HL-60/S4 (cell line): Measurements from ENCODE around the gene HMCN1.

Experiments
- in situ Hi-C: fragments of 300-500 bp; cut with MboI; formaldehyde crosslinking; loops from 2 replicates; pipeline ENCODE4 v1.14.3; 2022; ENCODE audit warnings: low sequenced_read_pairs

The HMCN1 gene

DNA sequence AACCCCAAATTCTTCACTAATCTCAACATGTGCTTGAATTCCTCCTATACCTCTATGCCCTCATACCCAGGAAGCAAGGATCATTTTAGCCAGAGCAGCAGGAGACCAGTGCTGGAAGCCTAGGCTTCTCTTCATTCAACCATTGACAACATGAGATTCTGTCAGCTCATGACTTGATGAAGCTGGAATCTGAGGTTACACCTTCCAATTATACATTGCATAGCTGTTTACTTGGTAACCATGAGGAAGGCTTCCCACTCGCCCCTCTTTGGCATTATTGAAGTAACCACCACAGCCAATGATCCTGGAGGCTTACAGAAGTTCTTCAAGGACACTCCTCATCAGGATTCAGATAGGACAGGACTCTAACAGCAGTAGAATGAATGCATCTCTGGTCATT, 480.6 kb downstream of the HMCN1 start:
- in situ Hi-C loops = loop anchor here (25.0 kb wide), 1 partner anchor 402 kb away; no protein-coding TSS in a partner anchor

DNA sequence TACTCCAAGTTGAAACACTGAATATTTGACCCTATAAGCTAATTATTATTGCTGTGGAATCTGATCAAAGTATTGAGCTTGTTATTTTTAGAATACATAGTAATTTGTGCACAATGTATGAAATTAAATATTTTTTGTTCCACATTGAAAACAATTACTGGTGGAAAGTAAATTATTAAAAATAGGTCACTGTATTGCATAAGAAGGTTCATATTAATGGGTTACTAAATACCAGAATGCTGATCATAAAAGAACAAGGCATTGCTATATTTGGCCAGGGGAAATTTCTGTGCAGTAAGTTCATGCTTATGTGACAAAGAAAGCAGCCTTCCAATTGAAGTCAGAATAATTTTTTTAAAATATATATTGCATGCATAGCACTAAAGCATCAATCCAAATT, 481.4 kb downstream of the HMCN1 start:
- in situ Hi-C loops = loop anchor here (25.0 kb wide), 1 partner anchor 403 kb away; no protein-coding TSS in a partner anchor

DNA sequence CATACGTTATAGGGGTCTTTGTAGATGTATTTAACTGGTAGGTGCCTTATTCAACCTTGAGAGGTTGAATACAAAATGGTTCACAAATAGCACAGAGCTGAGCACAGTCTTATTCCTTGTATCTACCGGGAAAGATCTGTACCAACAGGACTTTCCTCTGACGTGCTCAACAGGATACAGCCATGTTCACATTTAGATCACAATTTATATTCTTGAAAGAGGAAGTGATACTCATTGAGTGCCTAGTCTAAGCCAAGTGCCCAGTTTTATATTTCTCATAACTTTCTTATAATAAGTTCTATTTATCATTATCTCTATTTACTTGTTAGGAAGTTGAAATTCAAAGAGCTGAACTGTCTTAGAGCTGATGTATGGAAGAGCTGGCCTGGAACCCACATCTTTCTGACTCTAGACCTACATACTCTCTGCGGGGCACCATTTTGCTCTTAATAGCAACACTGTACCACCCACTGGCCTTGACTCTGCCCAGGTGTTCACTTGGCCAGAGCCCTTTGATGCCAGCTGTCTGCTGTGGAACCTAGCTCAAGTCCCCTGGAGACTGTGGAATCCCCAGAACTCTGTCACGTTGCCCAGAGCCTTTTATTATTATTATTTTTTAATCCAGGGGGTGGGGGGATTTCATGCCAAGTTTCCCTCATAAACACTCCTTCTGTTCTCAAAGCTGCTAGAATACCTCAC, 484.6 kb downstream of the HMCN1 start:
- in situ Hi-C loops = loop anchor here (25.0 kb wide), 1 partner anchor 407 kb away; no protein-coding TSS in a partner anchor

DNA sequence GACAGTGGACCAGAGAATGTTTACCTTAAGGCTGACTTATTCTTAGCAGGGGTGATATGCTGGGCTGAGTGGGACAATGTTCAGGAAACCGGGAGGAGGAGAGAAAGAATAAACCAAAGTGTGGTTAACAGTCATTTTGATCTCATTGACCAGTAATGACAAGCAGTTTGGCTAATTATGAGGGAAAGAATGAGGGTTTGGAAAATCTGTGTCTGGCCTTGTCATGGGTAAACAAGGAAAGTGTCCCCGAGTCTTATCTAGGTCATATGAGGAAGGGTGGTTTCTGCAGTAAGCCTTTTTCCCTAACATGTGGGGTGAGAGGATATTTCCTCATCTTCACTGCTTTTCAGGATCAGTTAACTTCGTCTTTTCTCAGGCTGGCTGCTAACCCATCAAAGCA, 485.9 kb downstream of the HMCN1 start:
- in situ Hi-C loops = loop anchor here (25.0 kb wide), 1 partner anchor 408 kb away; no protein-coding TSS in a partner anchor

DNA sequence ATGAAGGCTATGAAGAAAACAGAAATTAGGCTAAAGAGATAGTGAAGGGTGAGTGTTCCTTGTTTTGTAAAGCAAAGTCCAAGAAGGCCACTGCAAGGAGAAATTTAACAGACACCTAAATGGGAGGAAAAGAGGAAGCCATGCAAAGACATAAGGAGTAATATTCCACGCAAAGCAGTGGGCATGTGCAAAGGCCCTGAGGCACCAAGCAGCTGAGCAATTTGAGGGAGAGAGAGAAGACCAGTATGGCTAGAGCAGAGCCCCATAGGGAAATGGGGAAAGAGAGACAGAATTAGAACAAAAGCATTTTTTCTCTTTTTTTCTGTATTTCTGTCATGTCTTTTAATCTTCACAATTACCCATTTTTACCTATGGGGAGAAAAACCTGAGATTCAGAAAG, 486.7 kb downstream of the HMCN1 start:
- in situ Hi-C loops = loop anchor here (25.0 kb wide), 1 partner anchor 409 kb away; no protein-coding TSS in a partner anchor

DNA sequence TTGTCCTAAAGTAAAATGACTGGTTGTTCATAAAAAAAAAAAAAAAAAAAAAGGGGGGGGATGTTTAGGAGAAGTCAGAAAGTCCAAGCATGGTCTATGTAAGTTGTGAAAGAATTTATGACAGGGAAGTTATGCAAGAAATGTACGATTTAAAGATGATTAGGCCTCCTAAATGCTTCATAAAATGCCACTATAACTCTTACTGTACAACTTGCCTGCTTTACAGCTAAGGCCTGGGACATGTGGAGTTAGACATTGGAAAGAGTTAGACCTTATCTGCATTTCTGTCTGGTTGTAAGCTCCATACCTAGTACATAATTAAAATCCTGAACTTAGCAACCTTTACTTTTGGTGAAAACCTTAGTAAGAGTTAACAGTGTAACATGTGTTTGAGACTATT, 490.9 kb downstream of the HMCN1 start:
- in situ Hi-C loops = no loop called here

DNA sequence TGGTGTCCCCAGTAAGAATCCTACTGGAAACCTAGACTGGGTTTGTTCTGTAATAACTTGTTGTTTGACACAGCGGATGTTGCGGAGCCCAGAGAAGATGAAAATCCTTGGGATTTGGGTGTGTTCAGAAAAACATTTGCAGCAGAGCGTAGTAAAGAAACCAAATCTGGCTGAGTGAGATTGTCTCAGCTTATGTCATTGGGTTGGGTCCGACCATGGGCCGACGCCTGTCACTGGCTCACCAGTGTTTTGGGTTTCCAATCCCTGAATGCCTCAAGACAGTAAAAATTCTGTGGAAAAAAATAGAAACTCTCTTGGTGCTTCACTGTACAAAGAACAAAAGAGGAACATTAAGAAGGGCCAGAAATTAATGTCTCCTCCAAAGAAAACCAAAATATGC, 494.6 kb downstream of the HMCN1 start:
- in situ Hi-C loops = no loop called here

DNA sequence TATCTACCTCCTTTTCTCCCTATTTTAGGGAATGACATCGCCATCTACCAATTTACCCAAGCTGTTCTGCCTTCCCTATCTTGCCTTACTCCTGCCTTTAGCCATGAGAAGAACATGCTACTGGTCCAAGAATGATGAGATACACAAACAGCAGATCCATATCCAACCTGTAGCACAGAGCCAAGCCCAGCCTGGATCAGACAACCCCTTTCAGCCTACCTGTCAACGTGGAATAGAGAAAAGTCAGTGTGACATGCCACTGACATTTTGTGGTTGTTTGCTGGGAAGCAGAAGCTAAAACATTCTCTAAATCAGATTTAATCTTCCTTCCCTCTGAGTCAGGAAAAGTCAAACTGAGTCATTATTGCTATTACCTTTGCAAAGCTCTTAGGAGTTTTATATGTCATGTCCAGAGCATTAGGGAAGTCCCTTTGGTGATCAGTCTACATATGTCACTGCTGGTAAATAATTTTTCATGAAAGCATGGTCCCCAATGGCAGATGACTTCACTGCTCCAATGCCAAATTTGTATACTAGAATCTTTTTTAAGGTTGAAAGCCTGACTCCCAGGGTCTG, 497.8 kb downstream of the HMCN1 start:
- in situ Hi-C loops = no loop called here

DNA sequence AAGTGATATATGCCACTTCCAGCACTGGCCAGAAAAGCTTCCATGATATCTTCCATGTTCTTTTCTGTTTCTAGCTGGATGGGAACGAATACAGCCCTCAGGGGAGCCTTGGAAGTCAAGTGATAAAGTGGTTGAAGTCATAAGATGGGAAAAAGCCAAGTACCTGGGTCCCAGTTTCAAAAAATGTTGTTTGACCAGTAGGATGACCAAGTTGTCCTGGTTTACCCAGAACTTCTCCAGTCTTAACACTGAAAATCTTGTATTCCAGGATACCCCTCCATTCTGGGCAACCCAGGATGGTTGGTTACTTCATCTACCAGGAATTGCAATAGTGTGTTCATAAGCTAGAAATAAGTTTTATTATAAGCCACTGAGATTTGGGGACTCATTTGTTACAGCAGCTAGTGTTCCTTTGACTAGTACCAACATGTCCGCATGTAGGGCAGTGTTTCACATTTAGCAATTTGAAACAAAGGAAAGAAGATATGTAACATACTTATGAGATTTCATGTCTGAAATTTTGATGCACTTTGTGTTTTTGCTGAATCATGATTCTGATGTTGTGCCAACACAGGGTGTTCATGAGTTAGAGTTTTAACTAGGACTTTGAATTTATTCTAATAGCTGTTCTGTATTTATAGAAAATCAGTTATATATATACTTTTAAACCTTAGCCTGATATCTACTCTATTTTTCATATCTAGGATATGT, 500.9 kb downstream of the HMCN1 start:
- in situ Hi-C loops = no loop called here

DNA sequence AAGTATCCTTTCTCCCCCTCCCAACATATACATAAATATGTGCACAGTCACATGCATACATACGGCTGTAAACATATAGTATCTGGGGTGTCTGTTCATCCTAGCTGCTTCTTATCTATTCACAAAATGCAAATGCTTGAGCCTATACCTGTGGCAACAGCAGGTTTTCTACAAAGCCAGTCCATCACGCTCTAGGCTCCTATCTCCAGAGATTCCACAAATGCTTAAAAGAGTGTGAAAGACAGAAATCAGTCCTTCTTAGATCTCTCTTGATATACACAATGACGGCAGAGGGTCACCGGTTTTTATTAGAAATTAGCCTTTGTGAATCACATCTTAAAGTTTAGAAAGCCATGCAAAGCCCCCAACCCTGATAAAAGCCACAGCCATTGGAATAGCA, 501.5 kb downstream of the HMCN1 start:
- in situ Hi-C loops = no loop called here

DNA sequence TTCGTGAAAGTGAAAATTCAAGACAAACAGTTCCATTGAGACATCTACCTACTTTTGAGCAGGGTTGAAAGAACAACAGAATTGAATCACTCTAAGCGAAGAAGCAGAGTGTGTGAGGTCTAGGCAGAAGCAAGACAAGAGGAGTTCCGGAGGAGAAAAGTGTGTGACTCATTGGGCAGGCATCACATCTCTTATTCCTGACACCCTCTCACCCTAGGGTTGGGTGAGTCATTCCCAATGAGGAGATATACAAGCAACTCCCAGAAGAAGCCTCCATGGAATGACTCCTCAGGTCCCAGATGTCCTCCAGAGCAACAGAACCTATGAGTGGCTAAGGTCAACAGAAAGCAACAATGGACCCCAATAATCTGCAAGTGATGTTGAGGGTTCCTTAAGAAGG, 502.7 kb downstream of the HMCN1 start:
- in situ Hi-C loops = no loop called here

DNA sequence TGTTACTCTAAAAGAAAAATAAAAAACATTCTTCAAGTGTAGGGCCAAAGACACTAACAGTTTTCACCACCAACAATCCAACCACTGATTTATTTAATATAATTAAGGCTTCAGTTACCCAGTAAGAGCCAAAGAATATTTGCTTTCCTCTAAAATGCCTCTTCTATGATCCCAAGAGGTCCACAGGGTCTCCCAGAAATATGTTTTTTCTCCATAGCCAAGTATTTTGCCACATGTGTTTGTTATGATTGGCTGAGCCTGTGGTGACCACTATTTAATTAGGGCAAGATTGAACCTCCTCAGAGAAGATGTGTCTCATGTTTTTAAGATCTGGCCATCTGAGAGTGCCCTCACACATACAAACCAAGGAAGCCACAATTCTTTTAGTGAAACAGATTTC, 505.0 kb downstream of the HMCN1 start:
- in situ Hi-C loops = no loop called here

DNA sequence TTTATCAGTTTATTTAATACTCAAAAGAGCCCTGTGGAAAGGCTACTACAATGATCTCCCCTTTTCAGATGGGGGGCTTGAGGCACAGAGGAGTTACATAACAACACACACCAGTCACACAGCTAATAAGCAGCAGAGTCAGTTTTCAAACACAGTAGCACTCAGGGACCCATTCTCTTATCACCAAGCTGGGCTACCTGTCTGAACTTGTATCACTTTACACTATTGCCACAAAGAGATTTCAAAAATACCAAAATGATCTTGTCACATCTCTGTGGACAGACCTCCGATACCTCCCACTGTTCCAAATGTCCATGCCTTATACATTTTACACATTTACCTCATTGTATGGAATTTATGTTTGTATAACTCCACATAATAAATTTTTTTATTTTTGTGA, 506.2 kb downstream of the HMCN1 start:
- in situ Hi-C loops = no loop called here
